Natural killer cell (primary cell): ENCODE measurements around the gene MBLAC2. TPM values are rescaled to one million over a fixed set of nuclear protein-coding genes. Genes with fewer than 3 reads are reported as not detected.

Experiments
- ATAC-seq, 3 donors: fragments of 150-1000 bp in 2 of 3; fragments of 200-7000 bp in 1 of 3; cut with Tn5 transposase; 1 replicate in 1 of 3; 2 replicates in 2 of 3; pipeline ENCODE4 v1.10.0; 2021; ENCODE audit warnings: mild to moderate bottlenecking in 2 of 3, moderate library complexity in 2 of 3
- DNase-seq, 2 donors: peaks; one replicate each; pipeline versions ENCODE4 v3.0.0 to v3.0.0-alpha.2; 2013 to 2021; ENCODE audit warnings: mixed read lengths in 1 of 2
- H3K27ac ChIP-seq: one replicate; pipeline ENCODE4 v1.5.1; 2013; ENCODE audit warnings: mild to moderate bottlenecking, low read length
- H3K27me3 ChIP-seq: one replicate; pipeline ENCODE4 v1.6.1; 2013; ENCODE audit warnings: low read length; ENCODE audit not compliant: control insufficient read depth, insufficient read depth
- H3K36me3 ChIP-seq: one replicate; pipeline ENCODE4 v1.6.1; 2013; ENCODE audit warnings: low read length; ENCODE audit not compliant: control insufficient read depth, insufficient read depth
- H3K4me1 ChIP-seq: one replicate; pipeline ENCODE4 v1.6.1; 2013; ENCODE audit warnings: low read length; ENCODE audit not compliant: control insufficient read depth, insufficient read depth
- H3K4me3 ChIP-seq: one replicate; pipeline ENCODE4 v1.5.1; 2013; ENCODE audit warnings: low read length
- H3K9me3 ChIP-seq: one replicate; pipeline ENCODE4 v1.6.1; 2013; ENCODE audit warnings: low read length; ENCODE audit not compliant: control insufficient read depth, insufficient read depth
- H3K27ac Mint-ChIP-seq, 2 donors: one replicate each; pipeline ENCODE4 v1.8.0; 2022; ENCODE audit warnings: mild to moderate bottlenecking in 2 of 2, mixed read lengths in 2 of 2, moderate library complexity in 1 of 2
- H3K27me3 Mint-ChIP-seq, 2 donors: one replicate each; pipeline ENCODE4 v1.8.0; 2022; ENCODE audit warnings: low read depth in 2 of 2, mixed read lengths in 2 of 2
- H3K36me3 Mint-ChIP-seq: one replicate; pipeline ENCODE4 v1.8.0; 2022; ENCODE audit warnings: mixed read lengths
- H3K4me1 Mint-ChIP-seq, 2 donors: one replicate each; pipeline ENCODE4 v1.8.0; 2022; ENCODE audit warnings: mixed read lengths in 2 of 2
- H3K4me3 Mint-ChIP-seq: one replicate; pipeline ENCODE4 v1.8.0; 2022; ENCODE audit warnings: mild to moderate bottlenecking, moderate library complexity, mixed read lengths
- H3K9me3 Mint-ChIP-seq, 2 donors: one replicate each; pipeline ENCODE4 v1.8.0; 2022; ENCODE audit warnings: mixed read lengths in 2 of 2
- WGBS: methylation state at CpG from one replicate; pipeline ENCODE4 v1.1.7; 2013; ENCODE audit warnings: missing lambda C conversion rate; ENCODE audit not compliant: insufficient coverage; 5-methylcytosine and 5-hydroxymethylcytosine counted together
- intact Hi-C: fragments of 100-400 bp; cut with micrococcal nuclease; formaldehyde crosslinking; loops from one replicate; pipeline ENCODE4 v1.14.2; 2022
- total RNA-seq, 4 donors: library from RNA; stranded (reverse); fragments of 120-200 nt in 1 of 4; gene quantifications; one replicate each; pipeline versions ENCODE4 v1.2.3 to v1.2.4, GENCODE V29; 2013 to 2022
- TF ChIP-seq, protein P1 (sequence below): fragments of 200-600 bp; IDR thresholded peaks from one replicate; pipeline ENCODE4 v1.8.0; 2022; ENCODE audit warnings: antibody characterized with exemption

MBLAC2 gene
- total RNA-seq, 3 donors from 2014 or later (not counting 1 experiment from before 2014, with no cell fraction given), result 2.9 to 4.8 (median 3.5) TPM

DNA sequence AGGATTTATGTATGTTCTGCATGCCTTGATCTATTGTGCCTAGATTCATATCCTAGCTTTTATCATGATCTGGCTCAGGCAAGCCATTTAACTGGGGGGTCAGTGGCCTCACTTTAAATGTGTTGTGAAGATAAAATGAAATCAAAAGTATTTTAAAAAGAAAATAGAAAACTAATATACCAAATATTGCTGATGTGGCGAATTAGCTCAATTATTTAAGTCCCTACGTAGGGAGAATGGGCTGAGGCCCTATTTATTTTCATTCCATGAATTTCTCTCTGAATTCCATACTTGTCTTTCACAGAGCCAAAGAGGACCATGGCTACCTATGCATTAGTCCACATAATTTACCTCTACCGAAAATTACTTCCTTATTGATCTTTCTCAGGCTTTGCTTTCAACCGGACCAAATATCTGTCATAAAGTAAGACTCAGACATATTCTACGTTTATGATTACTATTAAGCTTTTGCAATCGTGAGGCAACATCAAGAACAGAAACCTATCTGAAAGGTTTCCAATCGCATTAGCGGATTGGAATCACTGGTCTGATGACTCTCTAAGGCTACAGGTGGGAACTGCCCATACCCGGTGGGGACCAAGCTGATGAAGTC lies 1.7 kb downstream of the MBLAC2 start:
- peaks cover 15% of the 10 kb centered on the region for H3K4me1 ChIP-seq
- no peaks in the 10 kb centered on the region for H3K36me3 ChIP-seq
- no peaks in the 10 kb centered on the region for H3K9me3 Mint-ChIP-seq
- DNase-seq (peak in 1 of 2 donors; percentile 18), ATAC-seq (no peak)
- no peak overlapping the region for H3K27ac ChIP-seq
- peak overlapping the region; percentile 92 for H3K4me3 ChIP-seq
- TF ChIP-seq, protein P1, sequence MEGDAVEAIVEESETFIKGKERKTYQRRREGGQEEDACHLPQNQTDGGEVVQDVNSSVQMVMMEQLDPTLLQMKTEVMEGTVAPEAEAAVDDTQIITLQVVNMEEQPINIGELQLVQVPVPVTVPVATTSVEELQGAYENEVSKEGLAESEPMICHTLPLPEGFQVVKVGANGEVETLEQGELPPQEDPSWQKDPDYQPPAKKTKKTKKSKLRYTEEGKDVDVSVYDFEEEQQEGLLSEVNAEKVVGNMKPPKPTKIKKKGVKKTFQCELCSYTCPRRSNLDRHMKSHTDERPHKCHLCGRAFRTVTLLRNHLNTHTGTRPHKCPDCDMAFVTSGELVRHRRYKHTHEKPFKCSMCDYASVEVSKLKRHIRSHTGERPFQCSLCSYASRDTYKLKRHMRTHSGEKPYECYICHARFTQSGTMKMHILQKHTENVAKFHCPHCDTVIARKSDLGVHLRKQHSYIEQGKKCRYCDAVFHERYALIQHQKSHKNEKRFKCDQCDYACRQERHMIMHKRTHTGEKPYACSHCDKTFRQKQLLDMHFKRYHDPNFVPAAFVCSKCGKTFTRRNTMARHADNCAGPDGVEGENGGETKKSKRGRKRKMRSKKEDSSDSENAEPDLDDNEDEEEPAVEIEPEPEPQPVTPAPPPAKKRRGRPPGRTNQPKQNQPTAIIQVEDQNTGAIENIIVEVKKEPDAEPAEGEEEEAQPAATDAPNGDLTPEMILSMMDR, result no peak
- H3K4me1 Mint-ChIP-seq, result peaks cover 38 to 50% of the 10 kb centered on the region in 2 donors
- WGBS, result 51% methylated on average over 9 of the region's 9 CpGs
- intact Hi-C loops, result no loop called here
- peak overlapping the region; percentile 98 for H3K4me3 Mint-ChIP-seq
- peak overlapping the region; percentile 87 to 93 for H3K27ac Mint-ChIP-seq
- no peaks in the 10 kb centered on the region for H3K27me3 ChIP-seq
- H3K36me3 Mint-ChIP-seq, result peaks cover 8% of the 10 kb centered on the region
- H3K9me3 ChIP-seq, result no peaks in the 10 kb centered on the region
- H3K27me3 Mint-ChIP-seq, result no peaks in the 10 kb centered on the region

DNA sequence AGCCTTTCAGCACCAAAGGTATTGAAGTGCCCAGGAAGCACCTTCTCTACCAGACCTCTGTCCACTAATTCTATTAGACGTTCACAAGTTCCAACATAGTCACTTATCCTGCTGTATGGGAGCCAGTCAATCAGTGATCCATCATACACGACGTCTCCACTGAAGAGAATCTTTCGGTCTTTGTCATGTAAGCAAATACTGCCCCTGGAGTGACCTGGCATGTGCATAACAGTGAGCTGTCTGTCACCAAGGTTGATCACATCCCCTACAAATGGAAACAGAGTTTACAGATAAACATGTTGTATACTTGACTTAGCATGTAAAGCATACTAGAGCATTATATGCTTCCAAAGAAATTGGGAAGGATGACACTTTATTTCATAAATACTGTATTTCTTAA lies 13.3 kb downstream of the MBLAC2 start:
- intact Hi-C loops, result no loop called here
- H3K4me3 Mint-ChIP-seq, result no peak overlapping the region
- H3K27ac Mint-ChIP-seq, result no peak overlapping the region

DNA sequence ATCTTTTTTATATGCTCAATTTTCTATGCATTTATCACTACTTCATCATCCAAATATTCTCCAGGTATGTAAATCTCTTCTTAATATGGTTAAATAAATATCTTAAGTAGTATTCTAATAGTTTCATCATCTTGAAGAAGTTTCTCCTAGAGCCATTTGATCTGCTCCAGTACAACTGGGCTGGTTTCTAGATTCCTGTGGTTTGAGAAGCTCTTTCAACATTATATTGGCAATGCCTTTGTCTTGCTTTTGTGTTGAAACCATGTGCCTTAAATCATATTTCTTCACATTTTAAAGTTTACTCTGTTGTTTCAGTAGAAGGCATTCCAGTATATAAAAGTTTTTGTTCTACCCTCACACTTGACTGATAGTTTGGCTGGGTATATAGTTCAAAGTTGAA lies 27.6 kb downstream of the MBLAC2 start:
- H3K27me3 ChIP-seq, result no peaks in the 10 kb centered on the region
- H3K4me3 ChIP-seq, result no peak overlapping the region
- Mint-ChIP-seq H3K27ac (no peak overlapping the region), H3K36me3 (no peaks in the 10 kb centered on the region), H3K4me1 (no peaks in the 10 kb centered on the region), H3K4me3 (no peak overlapping the region), H3K9me3 (no peaks in the 10 kb centered on the region), H3K27me3 (no peaks in the 10 kb centered on the region)
- no peak for ATAC-seq
- no peaks in the 10 kb centered on the region for H3K36me3 ChIP-seq
- TF ChIP-seq, protein P1, result no peak
- H3K4me1 ChIP-seq, result no peaks in the 10 kb centered on the region
- no peaks in the 10 kb centered on the region for H3K9me3 ChIP-seq
- intact Hi-C loops, result no loop called here
- DNase-seq, result no peak
- H3K27ac ChIP-seq, result no peak overlapping the region

More for the DNA sequence above, 13.3 kb downstream of the MBLAC2 start:
- no peak for DNase-seq
- H3K9me3 Mint-ChIP-seq, result no peaks in the 10 kb centered on the region
- no peak for ATAC-seq
- 98% methylated on average over 4 of the region's 4 CpGs for WGBS
- Histone ChIP-seq H3K27me3 (no peaks in the 10 kb centered on the region), H3K36me3 (peaks cover 7% of the 10 kb centered on the region), H3K9me3 (no peaks in the 10 kb centered on the region), H3K27ac (no peak overlapping the region), H3K4me3 (no peak overlapping the region), H3K4me1 (no peaks in the 10 kb centered on the region)
- no peaks in the 10 kb centered on the region for H3K27me3 Mint-ChIP-seq
- H3K36me3 Mint-ChIP-seq, result no peaks in the 10 kb centered on the region
- TF ChIP-seq, protein P1, result no peak
- no peaks in the 10 kb centered on the region for H3K4me1 Mint-ChIP-seq

DNA sequence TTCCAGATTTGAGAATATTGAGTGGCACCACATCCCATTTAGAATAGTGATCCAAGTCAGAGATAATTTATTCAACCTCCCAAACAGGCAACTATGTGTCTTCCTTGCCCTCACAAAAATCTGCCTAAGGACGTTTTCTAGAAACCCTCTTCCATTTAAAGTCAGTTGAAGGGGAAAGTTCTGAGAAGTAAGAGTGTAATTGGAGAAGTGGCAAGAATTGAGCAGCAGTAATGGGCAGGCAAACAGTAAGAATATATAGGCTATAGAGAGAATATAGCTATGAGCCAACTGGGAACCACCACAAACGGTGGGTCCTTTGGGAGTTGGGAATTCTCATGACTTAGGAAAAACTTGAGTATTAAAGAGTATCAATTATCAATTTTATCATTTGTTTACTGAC lies 33.9 kb downstream of the MBLAC2 start:
- no peaks in the 10 kb centered on the region for H3K9me3 Mint-ChIP-seq
- H3K36me3 Mint-ChIP-seq, result no peaks in the 10 kb centered on the region
- H3K9me3 ChIP-seq, result no peaks in the 10 kb centered on the region
- no peaks in the 10 kb centered on the region for H3K36me3 ChIP-seq
- no peak overlapping the region for H3K27ac Mint-ChIP-seq
- H3K27me3 Mint-ChIP-seq, result peaks cover 0 to 6% of the 10 kb centered on the region in 2 donors
- DNase-seq (no peak), ATAC-seq (no peak)
- no CpG with 5 or more reads among the region's 2 CpGs for WGBS
- peak overlapping the region; percentile 84 for H3K4me3 Mint-ChIP-seq
- intact Hi-C loops, result no loop called here
- peaks cover 3% of the 10 kb centered on the region for H3K4me1 ChIP-seq
- H3K4me3 ChIP-seq, result no peak overlapping the region
- no peaks in the 10 kb centered on the region for H3K27me3 ChIP-seq
- TF ChIP-seq, protein P1, result no peak
- H3K4me1 Mint-ChIP-seq, result peaks cover 4 to 5% of the 10 kb centered on the region in 2 donors
- no peak overlapping the region for H3K27ac ChIP-seq
